ENCODE data around the gene ANKS6. TPM values are rescaled to one million over a fixed set of nuclear protein-coding genes. Genes with fewer than 3 reads are reported as not detected.

ANKS6 gene
- total RNA-seq, 3 donors from 2014 or later, result 5.6 to 23.3 (median 17.3) TPM

- H3K4me3 ChIP-seq, result no peak overlapping the region
- TF ChIP-seq POLR2A (IDR thresholded peaks at IDR 0.05), result no peak
- TF ChIP-seq, protein P1, sequence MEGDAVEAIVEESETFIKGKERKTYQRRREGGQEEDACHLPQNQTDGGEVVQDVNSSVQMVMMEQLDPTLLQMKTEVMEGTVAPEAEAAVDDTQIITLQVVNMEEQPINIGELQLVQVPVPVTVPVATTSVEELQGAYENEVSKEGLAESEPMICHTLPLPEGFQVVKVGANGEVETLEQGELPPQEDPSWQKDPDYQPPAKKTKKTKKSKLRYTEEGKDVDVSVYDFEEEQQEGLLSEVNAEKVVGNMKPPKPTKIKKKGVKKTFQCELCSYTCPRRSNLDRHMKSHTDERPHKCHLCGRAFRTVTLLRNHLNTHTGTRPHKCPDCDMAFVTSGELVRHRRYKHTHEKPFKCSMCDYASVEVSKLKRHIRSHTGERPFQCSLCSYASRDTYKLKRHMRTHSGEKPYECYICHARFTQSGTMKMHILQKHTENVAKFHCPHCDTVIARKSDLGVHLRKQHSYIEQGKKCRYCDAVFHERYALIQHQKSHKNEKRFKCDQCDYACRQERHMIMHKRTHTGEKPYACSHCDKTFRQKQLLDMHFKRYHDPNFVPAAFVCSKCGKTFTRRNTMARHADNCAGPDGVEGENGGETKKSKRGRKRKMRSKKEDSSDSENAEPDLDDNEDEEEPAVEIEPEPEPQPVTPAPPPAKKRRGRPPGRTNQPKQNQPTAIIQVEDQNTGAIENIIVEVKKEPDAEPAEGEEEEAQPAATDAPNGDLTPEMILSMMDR (IDR thresholded peaks at IDR 0.05), result no peak
- no peaks in the 10 kb centered on the region for H3K4me1 ChIP-seq
- intact Hi-C loops (cut with DNase I; ENCODE audit: low total_unique reads), result no loop called here
- no peaks in the 10 kb centered on the region for H3K9me3 ChIP-seq
- H3K36me3 ChIP-seq, result no peaks in the 10 kb centered on the region
- DNase-seq (ENCODE audit: low spot score in 2 of 2), result no peak
- H3K27ac ChIP-seq, result no peak overlapping the region
- no peaks in the 10 kb centered on the region for H3K27me3 ChIP-seq
Observed at GRCh38 chr9:98832768-98833089, 36.4 kb upstream of the ANKS6 start.

GRCh38 chr9:98831696-98832095 is 35.3 kb upstream of the ANKS6 start:
- Histone ChIP-seq H3K4me3 (no peak overlapping the region), H3K36me3 (no peaks in the 10 kb centered on the region), H3K9me3 (no peaks in the 10 kb centered on the region), H3K27me3 (no peaks in the 10 kb centered on the region), H3K27ac (no peak overlapping the region), H3K4me1 (no peaks in the 10 kb centered on the region)
- TF ChIP-seq, protein P1 (IDR thresholded peaks at IDR 0.05), result no peak
- TF ChIP-seq POLR2A (IDR thresholded peaks at IDR 0.05), result no peak
- no peak for TF ChIP-seq POLR2AphosphoS5 (IDR thresholded peaks at IDR 0.05)
- no peak for DNase-seq (ENCODE audit: low spot score in 2 of 2)
- intact Hi-C loops (cut with DNase I; ENCODE audit: low total_unique reads), result no loop called here

DNA sequence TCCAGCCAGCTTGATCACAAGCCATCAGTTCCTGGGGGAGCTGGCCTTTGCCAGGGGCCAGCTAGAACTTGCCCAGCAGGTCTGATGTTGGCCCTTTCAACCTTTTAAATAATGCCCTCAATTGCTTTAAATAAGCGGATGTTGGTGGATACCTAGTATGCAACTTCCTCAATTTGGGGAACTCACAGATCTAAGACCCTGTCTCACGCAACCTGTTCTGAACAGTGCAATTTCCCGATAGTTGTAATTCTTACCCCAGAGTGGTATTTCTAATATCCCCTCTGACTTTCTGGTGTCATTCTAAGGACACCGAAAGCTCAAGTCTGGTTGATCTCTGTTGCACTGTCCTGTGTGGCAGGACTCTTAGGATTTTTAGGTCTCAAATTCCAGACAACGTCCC is 34.2 kb upstream of the ANKS6 start:
- Histone ChIP-seq H3K4me3 (no peak overlapping the region), H3K9me3 (no peaks in the 10 kb centered on the region), H3K4me1 (no peaks in the 10 kb centered on the region), H3K36me3 (no peaks in the 10 kb centered on the region), H3K27me3 (no peaks in the 10 kb centered on the region), H3K27ac (no peak overlapping the region)
- no peak for DNase-seq (ENCODE audit: low spot score in 2 of 2)
- intact Hi-C loops (cut with DNase I; ENCODE audit: low total_unique reads), result no loop called here
- TF ChIP-seq, protein P1 (IDR thresholded peaks at IDR 0.05), result no peak
- TF ChIP-seq POLR2A (IDR thresholded peaks at IDR 0.05) (no peak), POLR2AphosphoS5 (IDR thresholded peaks at IDR 0.05) (no peak)

DNA sequence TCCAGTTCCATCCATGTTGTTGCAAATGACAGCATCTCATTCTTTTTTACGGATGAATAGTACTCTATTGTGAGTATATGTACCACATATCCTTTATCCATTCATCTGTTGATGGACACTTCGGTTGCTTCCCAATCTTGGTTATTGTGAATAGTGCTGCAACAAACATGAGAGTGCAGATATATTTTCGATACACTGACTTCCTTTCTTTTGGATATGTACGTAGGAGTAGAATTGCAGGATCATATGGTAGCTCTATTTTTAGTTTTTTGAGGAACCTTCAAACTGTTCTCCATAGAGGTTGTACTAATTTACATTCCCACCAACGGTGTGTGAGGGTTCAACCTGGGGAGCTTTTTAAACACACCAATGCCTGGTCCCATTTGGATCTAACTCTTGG is 33.4 kb upstream of the ANKS6 start:
- Histone ChIP-seq H3K4me3 (no peak overlapping the region), H3K4me1 (no peaks in the 10 kb centered on the region), H3K27me3 (no peaks in the 10 kb centered on the region), H3K36me3 (no peaks in the 10 kb centered on the region), H3K9me3 (no peaks in the 10 kb centered on the region), H3K27ac (no peak overlapping the region)
- TF ChIP-seq, protein P1 (IDR thresholded peaks at IDR 0.05), result no peak
- TF ChIP-seq POLR2A (IDR thresholded peaks at IDR 0.05) (no peak), POLR2AphosphoS5 (IDR thresholded peaks at IDR 0.05) (no peak)
- no peak for DNase-seq (ENCODE audit: low spot score in 2 of 2)
- intact Hi-C loops (cut with DNase I; ENCODE audit: low total_unique reads), result no loop called here

GRCh38 chr9:98826716-98827115 is 30.4 kb upstream of the ANKS6 start:
- Histone ChIP-seq H3K4me1 (no peaks in the 10 kb centered on the region), H3K27ac (no peak overlapping the region), H3K4me3 (no peak overlapping the region), H3K36me3 (no peaks in the 10 kb centered on the region), H3K27me3 (no peaks in the 10 kb centered on the region), H3K9me3 (no peaks in the 10 kb centered on the region)
- DNase-seq (ENCODE audit: low spot score in 2 of 2), result no peak
- TF ChIP-seq, protein P1 (IDR thresholded peaks at IDR 0.05), result no peak
- intact Hi-C loops (cut with DNase I; ENCODE audit: low total_unique reads), result no loop called here

Measured in breast epithelium (tissue), 4 donors.